Stomach (tissue), 9 donors: ENCODE measurements around the gene MBTD1. TPM values are rescaled to one million over a fixed set of nuclear protein-coding genes. Genes with fewer than 3 reads are reported as not detected.

Experiments
- DNase-seq, 2 donors: peaks; one replicate each; pipeline versions ENCODE4 v3.0.0 to v3.0.0-alpha.2; 2013 to 2019
- H3K27ac ChIP-seq, 5 donors: fragments of 200-600 bp in 4 of 5; sonication (generic) in 4 of 5; one replicate each; pipeline ENCODE4 v1.5.1; 2013 to 2019; ENCODE audit warnings: mild to moderate bottlenecking in 1 of 5, moderate library complexity in 1 of 5
- H3K27me3 ChIP-seq, 3 donors: fragments of 200-600 bp; sonication (generic); one replicate each; pipeline ENCODE4 v1.5.1; 2017 to 2019; ENCODE audit warnings: mixed run types in 1 of 3
- H3K36me3 ChIP-seq, 4 donors: fragments of 200-600 bp; sonication (generic); 1 replicate in 3 of 4; 2 replicates in 1 of 4; pipeline ENCODE4 v1.5.1; 2016 to 2019
- H3K4me1 ChIP-seq, 4 donors: fragments of 200-600 bp; sonication (generic); one replicate each; pipeline ENCODE4 v1.5.1; 2016 to 2019
- H3K4me3 ChIP-seq, 4 donors: fragments of 200-600 bp; sonication (generic) in 3 of 4; one replicate each; pipeline ENCODE4 v1.5.1; 2016 to 2019; ENCODE audit warnings: mild to moderate bottlenecking in 1 of 4
- H3K9me3 ChIP-seq, 4 donors: fragments of 200-600 bp; sonication (generic); one replicate each; pipeline ENCODE4 v1.5.1; 2016 to 2019
- EP300 ChIP-seq: sonication (generic); formaldehyde crosslinking; IDR thresholded peaks from one replicate; pipeline ENCODE4 v1.6.1; 2017; ENCODE audit warnings: antibody characterized with exemption
- POLR2A ChIP-seq, 4 donors: fragments of 450-650 bp; IDR thresholded peaks; one replicate each; pipeline ENCODE4 v1.6.1; 2016; ENCODE audit warnings: antibody characterized with exemption in 4 of 4, control low read depth in 2 of 4, mild to moderate bottlenecking in 1 of 4, moderate library complexity in 1 of 4
- POLR2AphosphoS5 ChIP-seq, 3 donors: sonication (generic); formaldehyde crosslinking; IDR thresholded peaks; one replicate each; pipeline ENCODE4 v1.6.1; 2016; ENCODE audit warnings: antibody characterized with exemption in 3 of 3
- WGBS, 5 donors: extraction: QIAGEN DNeasy Blood & Tissue Kit in 3 of 5; methylation state at CpG; one replicate each; pipeline versions ENCODE4 v1.1.5 to v1.1.7; 2013 to 2018; 5-methylcytosine and 5-hydroxymethylcytosine counted together
- intact Hi-C: fragments of 100-400 bp; cut with DNase I; formaldehyde crosslinking; loops from one replicate; pipeline ENCODE4 v1.15.1; 2023; ENCODE audit warnings: low total_unique reads
- polyA plus RNA-seq, 3 donors: library from polyadenylated mRNA; stranded (reverse); fragments of 200-250 nt; gene quantifications; one replicate each; pipeline ENCODE4 v1.2.3, GENCODE V29; 2013
- total RNA-seq, 5 donors: library from RNA; depleted of rRNA; stranded (reverse); fragments of >200 nt; gene quantifications; one replicate each; pipeline versions ENCODE4 v1.1.0 to v1.2.3, GENCODE V29; 2014 to 2016
- TF ChIP-seq, protein P1 (sequence below), 7 experiments: fragments of 450-650 bp in 4 of 7; fragments of 200-600 bp in 3 of 7; sonication (generic) in 3 of 7; IDR thresholded peaks; one replicate each; pipeline ENCODE4 v1.5.1; 2016 to 2019; ENCODE audit warnings: antibody characterized with exemption in 7 of 7, control low read depth in 2 of 7, mild to moderate bottlenecking in 1 of 7
- donor health status: healthy with polysubstance abuse.
- donor health status: Bipolar disorder and iron deficiency.
- donor health status: healthy.

The MBTD1 gene
- total and polyA plus RNA-seq, 8 donors = 4.4 to 56.7 (median 9.8) TPM

DNA sequence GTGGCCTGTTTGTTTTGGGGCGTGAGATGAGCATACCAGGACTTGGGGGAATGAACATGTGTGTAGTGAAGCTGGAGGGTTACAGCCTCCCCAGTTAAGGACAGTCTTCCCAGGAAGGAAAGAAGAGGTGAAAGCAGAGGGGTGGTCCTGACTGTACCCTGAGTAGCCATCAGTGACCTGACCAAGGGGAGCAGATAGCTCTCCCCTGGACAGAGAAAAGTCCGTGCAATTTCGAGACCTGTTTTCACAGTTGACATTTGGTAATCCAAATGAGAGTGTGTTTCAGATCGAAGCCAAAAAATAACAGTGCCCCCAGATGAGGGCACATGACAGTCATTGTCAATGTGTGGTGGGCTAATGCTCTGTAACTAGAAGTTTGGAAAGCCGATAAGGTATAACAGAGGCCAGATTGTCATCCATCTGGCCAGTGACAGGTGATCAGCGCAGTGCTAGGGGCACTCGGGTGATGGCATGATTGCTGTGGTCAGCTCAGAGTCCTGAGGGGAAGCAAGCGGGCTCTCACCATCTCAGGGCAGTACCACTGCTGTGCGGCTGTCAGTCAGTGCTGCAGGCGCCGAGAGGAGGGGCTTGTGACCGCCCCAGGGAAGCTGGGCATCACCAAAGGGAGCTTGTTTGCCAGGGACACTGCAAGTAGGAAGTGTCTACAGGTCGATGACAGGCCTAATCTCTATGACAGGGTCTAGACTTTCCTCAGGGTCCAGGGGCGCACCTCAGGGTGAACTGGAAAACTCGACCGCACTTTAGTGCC lies 94.8 kb downstream of the MBTD1 start:
- Histone ChIP-seq H3K27ac (peak overlapping the region; percentile 80 to 95 (median 95)), H3K4me3 (peak overlapping the region; percentile 77 to 97 (median 94)), H3K27me3 (no peaks in the 10 kb centered on the region), H3K4me1 (peaks cover 9 to 27% (median 23%) of the 10 kb centered on the region in 4 donors), H3K9me3 (no peaks in the 10 kb centered on the region), H3K36me3 (peaks cover 26 to 56% (median 54%) of the 10 kb centered on the region in 4 donors)
- peak in 1 of 2 donors; percentile 54 for DNase-seq
- WGBS, 5 donors = 51 to 68% (median 53%) methylated on average over 12 to 16 of the region's 16 CpGs
- intact Hi-C loops = no loop called here
- TF ChIP-seq, protein P1, sequence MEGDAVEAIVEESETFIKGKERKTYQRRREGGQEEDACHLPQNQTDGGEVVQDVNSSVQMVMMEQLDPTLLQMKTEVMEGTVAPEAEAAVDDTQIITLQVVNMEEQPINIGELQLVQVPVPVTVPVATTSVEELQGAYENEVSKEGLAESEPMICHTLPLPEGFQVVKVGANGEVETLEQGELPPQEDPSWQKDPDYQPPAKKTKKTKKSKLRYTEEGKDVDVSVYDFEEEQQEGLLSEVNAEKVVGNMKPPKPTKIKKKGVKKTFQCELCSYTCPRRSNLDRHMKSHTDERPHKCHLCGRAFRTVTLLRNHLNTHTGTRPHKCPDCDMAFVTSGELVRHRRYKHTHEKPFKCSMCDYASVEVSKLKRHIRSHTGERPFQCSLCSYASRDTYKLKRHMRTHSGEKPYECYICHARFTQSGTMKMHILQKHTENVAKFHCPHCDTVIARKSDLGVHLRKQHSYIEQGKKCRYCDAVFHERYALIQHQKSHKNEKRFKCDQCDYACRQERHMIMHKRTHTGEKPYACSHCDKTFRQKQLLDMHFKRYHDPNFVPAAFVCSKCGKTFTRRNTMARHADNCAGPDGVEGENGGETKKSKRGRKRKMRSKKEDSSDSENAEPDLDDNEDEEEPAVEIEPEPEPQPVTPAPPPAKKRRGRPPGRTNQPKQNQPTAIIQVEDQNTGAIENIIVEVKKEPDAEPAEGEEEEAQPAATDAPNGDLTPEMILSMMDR (IDR thresholded peaks at IDR 0.05) = no peak
- TF ChIP-seq EP300 (no peak), POLR2A (IDR thresholded peaks at IDR 0.05) (no peak), POLR2AphosphoS5 (IDR thresholded peaks at IDR 0.05) (no peak)

DNA sequence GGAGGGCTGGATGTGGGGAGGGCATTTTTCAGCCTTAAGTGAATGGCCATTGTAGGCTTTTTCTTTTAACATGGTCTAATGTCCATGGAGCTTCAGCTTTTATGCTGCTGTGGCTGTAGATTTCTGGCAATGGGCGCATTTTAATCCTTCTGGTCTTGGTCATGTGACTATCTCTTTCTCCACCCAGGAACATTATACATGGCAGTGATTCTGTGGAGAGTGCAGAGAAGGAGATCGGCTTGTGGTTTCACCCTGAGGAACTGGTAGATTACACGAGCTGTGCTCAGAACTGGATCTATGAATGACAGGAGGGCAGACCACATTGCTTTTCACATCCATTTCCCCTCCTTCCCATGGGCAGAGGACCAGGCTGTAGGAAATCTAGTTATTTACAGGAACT lies 98.3 kb downstream of the MBTD1 start:
- intact Hi-C loops = no loop called here
- WGBS, 5 donors = 61 to 89% (median 84%) methylated on average over 3 of the region's 3 CpGs

DNA sequence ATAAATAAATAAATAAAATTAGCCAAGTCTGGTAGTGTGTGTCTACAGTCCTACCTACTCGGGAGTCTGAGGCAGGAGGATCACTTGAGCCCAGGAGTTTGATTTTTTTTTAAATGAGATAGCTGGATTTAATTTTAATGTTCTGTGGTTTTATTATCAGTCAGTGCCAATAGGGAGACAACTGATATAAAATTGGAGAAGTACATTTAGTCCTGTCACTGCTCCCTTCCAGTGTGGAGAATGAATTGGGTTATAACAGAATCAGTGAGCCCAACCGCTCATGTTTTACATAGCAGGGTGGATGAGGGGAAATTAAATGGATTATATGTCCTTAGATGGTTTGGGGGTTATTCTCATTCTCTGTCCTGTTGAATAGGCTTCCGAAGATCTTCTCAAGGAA lies 100.2 kb downstream of the MBTD1 start:
- Histone ChIP-seq H3K4me3 (no peak overlapping the region), H3K27me3 (no peaks in the 10 kb centered on the region), H3K36me3 (peaks cover 15 to 63% (median 53%) of the 10 kb centered on the region in 4 donors), H3K27ac (no peak overlapping the region), H3K4me1 (peaks cover 3 to 11% (median 6%) of the 10 kb centered on the region in 4 donors), H3K9me3 (no peaks in the 10 kb centered on the region)
- intact Hi-C loops = no loop called here
- no peak for TF ChIP-seq EP300
- 93 to 96% (median 95%) methylated on average over 3 of the region's 3 CpGs for WGBS, 5 donors
- DNase-seq = no peak

More for the DNA sequence above, 98.3 kb downstream of the MBTD1 start:
- H3K4me3 ChIP-seq = no peak overlapping the region
- no peak overlapping the region for H3K27ac ChIP-seq
- TF ChIP-seq EP300 (no peak), POLR2A (IDR thresholded peaks at IDR 0.05) (no peak), POLR2AphosphoS5 (IDR thresholded peaks at IDR 0.05) (no peak)
- TF ChIP-seq, protein P1 (IDR thresholded peaks at IDR 0.05) = no peak
- H3K36me3 ChIP-seq = peaks cover 15 to 63% (median 53%) of the 10 kb centered on the region in 4 donors
- H3K4me1 ChIP-seq = peaks cover 0 to 9% (median 9%) of the 10 kb centered on the region in 4 donors
- H3K27me3 ChIP-seq = no peaks in the 10 kb centered on the region
- no peaks in the 10 kb centered on the region for H3K9me3 ChIP-seq
- DNase-seq = no peak

DNA sequence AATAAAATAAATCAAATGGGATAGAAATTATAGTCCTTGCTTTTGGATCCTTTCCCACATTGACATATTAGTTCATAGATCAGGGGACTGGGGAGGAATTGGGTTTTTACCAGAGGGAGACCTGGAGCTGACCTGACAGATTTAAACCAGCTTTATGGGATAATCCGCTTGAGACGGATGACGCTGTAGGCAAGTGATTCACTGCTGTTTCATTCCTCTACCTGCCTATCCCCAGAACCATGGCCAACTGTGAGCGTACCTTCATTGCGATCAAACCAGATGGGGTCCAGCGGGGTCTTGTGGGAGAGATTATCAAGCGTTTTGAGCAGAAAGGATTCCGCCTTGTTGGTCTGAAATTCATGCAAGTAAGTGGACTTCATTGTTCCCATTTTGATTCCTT lies 104.4 kb downstream of the MBTD1 start:
- Histone ChIP-seq H3K4me1 (peaks cover 11 to 30% (median 19%) of the 10 kb centered on the region in 4 donors), H3K36me3 (peaks cover 8 to 33% (median 24%) of the 10 kb centered on the region in 4 donors), H3K27ac (no peak overlapping the region), H3K9me3 (no peaks in the 10 kb centered on the region), H3K27me3 (no peaks in the 10 kb centered on the region), H3K4me3 (no peak overlapping the region)
- intact Hi-C loops = no loop called here
- DNase-seq = no peak
- 91 to 97% (median 96%) methylated on average over 8 of the region's 8 CpGs for WGBS, 5 donors
- TF ChIP-seq, protein P1 (IDR thresholded peaks at IDR 0.05) = no peak
- TF ChIP-seq POLR2A (IDR thresholded peaks at IDR 0.05) (no peak), POLR2AphosphoS5 (IDR thresholded peaks at IDR 0.05) (no peak), EP300 (no peak)
